ENCODE measurements around the gene CARD10.

DNA sequence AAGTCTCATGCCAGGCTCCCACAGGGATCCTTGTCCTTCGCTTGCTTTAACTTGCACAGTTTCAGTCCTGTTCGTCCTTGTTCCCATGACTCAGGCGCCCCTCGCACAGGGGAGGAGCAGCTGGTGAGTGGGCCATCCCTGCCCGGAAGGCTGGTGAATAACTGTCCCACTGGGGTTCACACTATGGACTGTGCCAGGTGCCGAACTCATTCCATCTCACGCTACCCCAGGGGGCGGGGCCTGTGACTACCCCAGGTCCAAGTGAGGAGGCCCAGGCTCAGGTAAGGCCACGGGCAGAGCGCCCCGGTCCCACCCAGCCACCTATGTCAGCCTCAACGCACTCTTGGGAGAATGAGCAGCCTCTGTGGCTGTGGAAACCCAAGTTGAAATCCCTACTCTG lies 7.2 kb upstream of the CARD10 start:
- TF ChIP-seq, protein P1, sequence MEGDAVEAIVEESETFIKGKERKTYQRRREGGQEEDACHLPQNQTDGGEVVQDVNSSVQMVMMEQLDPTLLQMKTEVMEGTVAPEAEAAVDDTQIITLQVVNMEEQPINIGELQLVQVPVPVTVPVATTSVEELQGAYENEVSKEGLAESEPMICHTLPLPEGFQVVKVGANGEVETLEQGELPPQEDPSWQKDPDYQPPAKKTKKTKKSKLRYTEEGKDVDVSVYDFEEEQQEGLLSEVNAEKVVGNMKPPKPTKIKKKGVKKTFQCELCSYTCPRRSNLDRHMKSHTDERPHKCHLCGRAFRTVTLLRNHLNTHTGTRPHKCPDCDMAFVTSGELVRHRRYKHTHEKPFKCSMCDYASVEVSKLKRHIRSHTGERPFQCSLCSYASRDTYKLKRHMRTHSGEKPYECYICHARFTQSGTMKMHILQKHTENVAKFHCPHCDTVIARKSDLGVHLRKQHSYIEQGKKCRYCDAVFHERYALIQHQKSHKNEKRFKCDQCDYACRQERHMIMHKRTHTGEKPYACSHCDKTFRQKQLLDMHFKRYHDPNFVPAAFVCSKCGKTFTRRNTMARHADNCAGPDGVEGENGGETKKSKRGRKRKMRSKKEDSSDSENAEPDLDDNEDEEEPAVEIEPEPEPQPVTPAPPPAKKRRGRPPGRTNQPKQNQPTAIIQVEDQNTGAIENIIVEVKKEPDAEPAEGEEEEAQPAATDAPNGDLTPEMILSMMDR (conservative IDR thresholded peaks at IDR 0.05 in 1 of 2, IDR thresholded peaks at IDR 0.05 in 1 of 2; ENCODE audit: extremely low read depth in 1 of 2, insufficient read depth in 1 of 2, low read depth in 1 of 2, low read length in 2 of 2) = no peak
- no peak for TF ChIP-seq EZH2 (IDR thresholded peaks at IDR 0.05; ENCODE audit: borderline replicate concordance, low read length)

All from mammary epithelial cell (primary cell).